RWPE2 (cell line): ENCODE data around the gene MRPS16.

Experiments used
- ATAC-seq: fragments of 200-7000 bp; cut with Tn5 transposase; 3 replicates; pipeline ENCODE4 v1.9.1; 2021; ENCODE audit warnings: low read depth
- DNase-seq: peaks from one replicate; pipeline ENCODE4 v3.0.0-alpha.2; 2020; ENCODE audit warnings: low spot score
- H3K27ac ChIP-seq: fragments of 450-650 bp; 2 replicates; pipeline ENCODE4 v1.5.1; 2017; ENCODE audit warnings: mild to moderate bottlenecking; ENCODE audit not compliant: poor library complexity, severe bottlenecking
- H3K27me3 ChIP-seq: fragments of 250-450 bp; sonication (Bioruptor Pico); 2 replicates; pipeline ENCODE4 v1.5.1; 2021; ENCODE audit warnings: mild to moderate bottlenecking, moderate library complexity; ENCODE audit not compliant: insufficient read depth, poor library complexity, severe bottlenecking
- H3K36me3 ChIP-seq: fragments of 250-450 bp; sonication (Bioruptor Pico); 2 replicates; pipeline ENCODE4 v1.5.1; 2020; ENCODE audit warnings: low read depth, mild to moderate bottlenecking, moderate library complexity
- H3K4me1 ChIP-seq: fragments of 250-450 bp; sonication (Bioruptor Pico); 2 replicates; pipeline ENCODE4 v1.5.1; 2021; ENCODE audit warnings: mild to moderate bottlenecking, moderate library complexity; ENCODE audit not compliant: insufficient read depth, poor library complexity, severe bottlenecking
- H3K4me3 ChIP-seq: fragments of 250-450 bp; sonication (Bioruptor Pico); 2 replicates; pipeline ENCODE4 v1.5.1; 2021; ENCODE audit warnings: mild to moderate bottlenecking, moderate library complexity; ENCODE audit not compliant: severe bottlenecking
- H3K9me3 ChIP-seq: fragments of 250-450 bp; sonication (Bioruptor Pico); 2 replicates; pipeline ENCODE4 v1.5.1; 2021; ENCODE audit warnings: mild to moderate bottlenecking, moderate library complexity; ENCODE audit not compliant: severe bottlenecking
- TF ChIP-seq, protein P1 (sequence below): fragments of 450-650 bp; IDR thresholded peaks from one replicate; pipeline ENCODE4 v1.5.1; 2017; ENCODE audit warnings: mild to moderate bottlenecking, moderate library complexity; ENCODE audit not compliant: poor library complexity, severe bottlenecking

MRPS16 gene

DNA sequence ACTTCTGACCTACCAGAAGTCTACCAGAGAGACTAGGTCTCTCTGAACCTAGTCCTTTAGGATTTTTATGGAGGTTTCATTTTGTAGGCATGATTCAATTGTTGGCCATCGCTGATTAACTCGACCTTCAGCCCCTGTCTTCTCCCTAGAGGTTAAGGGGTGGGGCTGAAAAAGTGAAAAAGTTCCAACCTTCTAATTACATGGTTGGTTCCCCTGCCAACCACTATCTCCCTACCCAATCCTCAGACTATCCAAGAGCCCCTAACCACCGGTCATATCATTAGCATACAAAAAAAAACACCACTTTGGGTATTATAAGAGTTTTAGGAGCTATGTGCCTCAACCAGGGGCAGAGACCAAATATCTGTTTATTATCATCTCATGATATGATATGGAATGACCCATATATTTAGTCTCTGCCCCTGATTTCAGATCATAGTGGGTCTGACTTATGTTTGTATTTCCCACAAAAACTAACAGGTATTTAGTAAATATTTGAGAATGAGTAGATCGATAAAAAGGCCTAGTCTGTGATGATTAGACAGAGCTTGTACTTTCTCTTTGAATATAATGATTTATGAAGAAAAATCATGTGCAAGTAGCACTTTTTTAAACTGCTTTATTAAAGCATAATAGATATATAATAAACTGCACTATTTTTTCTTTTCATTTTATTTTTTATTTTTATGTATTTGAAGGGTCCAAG, 41.2 kb downstream of the MRPS16 start:
- no peak for ATAC-seq

GRCh38 chr10:73210395-73211105, 41.9 kb downstream of the MRPS16 start:
- Histone ChIP-seq H3K4me1 (no peaks in the 10 kb centered on the region), H3K4me3 (no peak overlapping the region), H3K9me3 (no peaks in the 10 kb centered on the region), H3K27ac (no peak overlapping the region), H3K27me3 (no peaks in the 10 kb centered on the region), H3K36me3 (peaks cover 4% of the 10 kb centered on the region; the same call in 1 of the 2 replicates)
- TF ChIP-seq, protein P1, sequence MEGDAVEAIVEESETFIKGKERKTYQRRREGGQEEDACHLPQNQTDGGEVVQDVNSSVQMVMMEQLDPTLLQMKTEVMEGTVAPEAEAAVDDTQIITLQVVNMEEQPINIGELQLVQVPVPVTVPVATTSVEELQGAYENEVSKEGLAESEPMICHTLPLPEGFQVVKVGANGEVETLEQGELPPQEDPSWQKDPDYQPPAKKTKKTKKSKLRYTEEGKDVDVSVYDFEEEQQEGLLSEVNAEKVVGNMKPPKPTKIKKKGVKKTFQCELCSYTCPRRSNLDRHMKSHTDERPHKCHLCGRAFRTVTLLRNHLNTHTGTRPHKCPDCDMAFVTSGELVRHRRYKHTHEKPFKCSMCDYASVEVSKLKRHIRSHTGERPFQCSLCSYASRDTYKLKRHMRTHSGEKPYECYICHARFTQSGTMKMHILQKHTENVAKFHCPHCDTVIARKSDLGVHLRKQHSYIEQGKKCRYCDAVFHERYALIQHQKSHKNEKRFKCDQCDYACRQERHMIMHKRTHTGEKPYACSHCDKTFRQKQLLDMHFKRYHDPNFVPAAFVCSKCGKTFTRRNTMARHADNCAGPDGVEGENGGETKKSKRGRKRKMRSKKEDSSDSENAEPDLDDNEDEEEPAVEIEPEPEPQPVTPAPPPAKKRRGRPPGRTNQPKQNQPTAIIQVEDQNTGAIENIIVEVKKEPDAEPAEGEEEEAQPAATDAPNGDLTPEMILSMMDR = no peak
- DNase-seq = no peak
- ATAC-seq = no peak

More for the DNA sequence above, 41.2 kb downstream of the MRPS16 start:
- Histone ChIP-seq H3K4me3 (no peak overlapping the region), H3K27ac (no peak overlapping the region), H3K27me3 (no peaks in the 10 kb centered on the region), H3K36me3 (peaks cover 4% of the 10 kb centered on the region; the same call in 1 of the 2 replicates), H3K4me1 (no peaks in the 10 kb centered on the region), H3K9me3 (no peaks in the 10 kb centered on the region)
- TF ChIP-seq, protein P1 = no peak
- no peak for DNase-seq

- no peaks in the 10 kb centered on the region for H3K27me3 ChIP-seq
- H3K27ac ChIP-seq = no peak overlapping the region
- ATAC-seq (peak; percentile 71), DNase-seq (no peak)
- H3K4me1 ChIP-seq = no peaks in the 10 kb centered on the region
- peaks cover 4% of the 10 kb centered on the region; the same call in 1 of the 2 replicates for H3K36me3 ChIP-seq
- no peaks in the 10 kb centered on the region for H3K9me3 ChIP-seq
- TF ChIP-seq, protein P1 = no peak
- H3K4me3 ChIP-seq = no peak overlapping the region
Observed at GRCh38 chr10:73209705-73210104, 42.7 kb downstream of the MRPS16 start.

GRCh38 chr10:73207883-73208282, 44.6 kb downstream of the MRPS16 start:
- Histone ChIP-seq H3K36me3 (peaks cover 4% of the 10 kb centered on the region; the same call in 1 of the 2 replicates), H3K9me3 (no peaks in the 10 kb centered on the region), H3K4me1 (no peaks in the 10 kb centered on the region), H3K4me3 (no peak overlapping the region), H3K27me3 (no peaks in the 10 kb centered on the region), H3K27ac (no peak overlapping the region)
- DNase-seq (no peak), ATAC-seq (no peak)
- TF ChIP-seq, protein P1 = no peak

DNA sequence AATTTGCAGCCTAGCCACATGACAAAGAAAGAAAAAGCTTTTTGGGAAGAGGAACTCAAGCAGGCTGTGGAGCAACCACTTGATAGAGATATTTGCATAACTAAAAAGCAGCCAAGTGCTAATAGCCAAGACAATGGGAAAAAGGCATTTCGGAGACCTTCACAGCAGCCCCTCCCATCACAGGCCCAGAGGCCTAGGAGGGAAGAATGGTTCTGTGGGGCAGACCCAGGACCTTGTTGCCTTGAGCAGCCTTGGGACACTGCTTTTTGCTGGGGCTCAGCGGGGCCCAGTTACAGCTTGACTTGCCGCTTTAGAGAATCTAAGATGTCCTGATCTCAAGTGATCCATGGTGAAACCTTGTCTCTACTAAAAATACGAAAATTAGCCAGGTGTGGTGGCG, 46.1 kb downstream of the MRPS16 start:
- TF ChIP-seq, protein P1 = no peak
- Histone ChIP-seq H3K27ac (no peak overlapping the region), H3K36me3 (peaks cover 4% of the 10 kb centered on the region; the same call in 1 of the 2 replicates), H3K4me3 (no peak overlapping the region), H3K27me3 (no peaks in the 10 kb centered on the region), H3K4me1 (no peaks in the 10 kb centered on the region), H3K9me3 (no peaks in the 10 kb centered on the region)
- DNase-seq (no peak), ATAC-seq (no peak)
